Mucosa of rectum (tissue), 2 donors: ENCODE results near the gene INAFM1.

ENCODE experiments used
- H3K27ac ChIP-seq, 2 donors: one replicate each; pipeline ENCODE4 v1.7.0; 2013; ENCODE audit warnings: inconsistent platforms in 2 of 2, low read depth in 2 of 2, low read length in 2 of 2
- H3K27me3 ChIP-seq, 2 donors: one replicate each; pipeline ENCODE4 v1.7.0; 2013; ENCODE audit warnings: low read length in 2 of 2; ENCODE audit not compliant: control insufficient read depth in 2 of 2, insufficient read depth in 2 of 2
- H3K36me3 ChIP-seq, 2 donors: one replicate each; pipeline ENCODE4 v1.7.0; 2013; ENCODE audit warnings: low read length in 2 of 2; ENCODE audit not compliant: control insufficient read depth in 2 of 2, insufficient read depth in 2 of 2
- H3K4me1 ChIP-seq, 2 donors: one replicate each; pipeline ENCODE4 v1.7.0; 2013; ENCODE audit warnings: low read length in 2 of 2, mild to moderate bottlenecking in 1 of 2; ENCODE audit not compliant: control insufficient read depth in 2 of 2, insufficient read depth in 2 of 2
- H3K4me3 ChIP-seq, 2 donors: one replicate each; pipeline ENCODE4 v1.7.0; 2013; ENCODE audit warnings: low read length in 2 of 2
- H3K9ac ChIP-seq, 2 donors: one replicate each; pipeline ENCODE4 v1.7.0; 2013; ENCODE audit warnings: low read length in 2 of 2, low read depth in 1 of 2, mild to moderate bottlenecking in 1 of 2
- H3K9me3 ChIP-seq, 2 donors: one replicate each; pipeline ENCODE4 v1.7.0; 2013; ENCODE audit warnings: low read length in 2 of 2; ENCODE audit not compliant: control insufficient read depth in 2 of 2
- donor health status: healthy.
- donor health status: Normal muscosa, but diverticular disease.

The INAFM1 gene

GRCh38 chr19:47274071-47274890 is at the start of gene INAFM1:
Gene INAFM1, plus strand, starts transcription at chr19:47274885. Its CDS starts 35 bp downstream, at chr19:47274920.
- no peaks in the 10 kb centered on the region for H3K9me3 ChIP-seq
- peak within 1 kb of the TSS; percentile 90 to 94 for H3K9ac ChIP-seq
- no peaks in the 10 kb centered on the region for H3K27me3 ChIP-seq
- peaks cover 13 to 15% of the 10 kb centered on the region in 2 donors for H3K4me1 ChIP-seq
- peak within 1 kb of the TSS; percentile 88 to 90 for H3K4me3 ChIP-seq
- peak within 1 kb of the TSS; percentile 99 to 100 for H3K27ac ChIP-seq
- peaks cover 11 to 15% of the 10 kb centered on the region in 2 donors for H3K36me3 ChIP-seq

DNA sequence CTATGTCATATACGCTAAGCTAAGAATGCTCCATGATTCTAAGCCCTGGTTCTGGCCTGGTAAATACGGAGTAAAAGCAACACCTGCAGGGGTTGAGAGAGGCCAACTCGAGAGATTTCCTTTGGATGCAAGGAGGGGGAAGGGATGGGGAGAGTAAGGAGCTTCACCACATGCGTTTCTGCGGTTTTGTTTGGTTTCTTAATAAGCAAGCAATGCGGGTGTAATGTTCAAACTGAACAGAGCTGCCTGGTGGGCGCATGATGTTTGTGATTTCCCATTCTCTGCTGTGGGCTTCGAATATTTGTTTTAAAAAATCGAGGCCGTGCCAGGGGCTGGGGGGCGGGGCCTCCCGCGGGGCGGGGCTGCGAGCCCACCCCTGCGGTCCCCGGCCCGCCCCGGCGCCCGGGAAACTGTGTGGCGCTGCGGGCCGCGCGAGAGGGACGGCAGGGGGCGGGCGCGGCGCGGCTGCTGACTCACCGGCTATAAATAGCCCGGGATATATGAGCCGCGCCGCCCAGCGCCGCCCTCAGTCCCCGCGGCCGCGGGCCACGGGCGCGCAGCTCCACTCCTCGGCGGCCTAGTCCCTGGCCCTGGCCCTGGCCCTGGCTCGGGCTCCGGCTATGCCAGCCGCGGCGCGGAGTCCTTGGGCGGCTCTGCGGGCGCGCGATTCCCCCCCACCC is 48.8 kb upstream of the INAFM1 start:
- Histone ChIP-seq H3K27ac (peak overlapping the region; percentile 98 to 99), H3K4me1 (peaks cover 33 to 36% of the 10 kb centered on the region in 2 donors), H3K27me3 (no peaks in the 10 kb centered on the region), H3K9ac (peak overlapping the region; percentile 5 to 96), H3K9me3 (no peaks in the 10 kb centered on the region), H3K36me3 (peaks cover 7 to 8% of the 10 kb centered on the region in 2 donors), H3K4me3 (peak overlapping the region; percentile 67 to 80)

- H3K4me3 ChIP-seq, result peak overlapping the region; percentile 71 to 80
- H3K4me1 ChIP-seq, result peaks cover 39 to 41% of the 10 kb centered on the region in 2 donors
- peak overlapping the region; percentile 98 to 99 for H3K27ac ChIP-seq
- H3K9me3 ChIP-seq, result no peaks in the 10 kb centered on the region
- H3K36me3 ChIP-seq, result peaks cover 4 to 7% of the 10 kb centered on the region in 2 donors
- H3K27me3 ChIP-seq, result no peaks in the 10 kb centered on the region
- H3K9ac ChIP-seq, result peak overlapping the region; percentile 80 to 96
Observed at GRCh38 chr19:47226426-47227351, 48.0 kb upstream of the INAFM1 start.

GRCh38 chr19:47227352-47228167 is 47.1 kb upstream of the INAFM1 start:
- no peaks in the 10 kb centered on the region for H3K9me3 ChIP-seq

GRCh38 chr19:47228168-47228936 is 46.3 kb upstream of the INAFM1 start:
- Histone ChIP-seq H3K9me3 (no peaks in the 10 kb centered on the region), H3K27ac (peak overlapping the region; percentile 98 to 99), H3K9ac (peak overlapping the region; percentile 80 to 96), H3K4me3 (peak overlapping the region; percentile 80 to 85), H3K4me1 (peaks cover 47 to 50% of the 10 kb centered on the region in 2 donors), H3K27me3 (no peaks in the 10 kb centered on the region), H3K36me3 (peaks cover 0 to 2% of the 10 kb centered on the region in 2 donors)

More at GRCh38 chr19:47227352-47228167, 47.1 kb upstream of the INAFM1 start:
- H3K36me3 ChIP-seq, result peaks cover 0 to 2% of the 10 kb centered on the region in 2 donors
- H3K27me3 ChIP-seq, result no peaks in the 10 kb centered on the region
- H3K9ac ChIP-seq, result peak overlapping the region; percentile 68 to 96
- H3K27ac ChIP-seq, result peak overlapping the region; percentile 98 to 99
- peaks cover 46 to 48% of the 10 kb centered on the region in 2 donors for H3K4me1 ChIP-seq
- peak overlapping the region; percentile 71 to 80 for H3K4me3 ChIP-seq

- Histone ChIP-seq H3K4me1 (peaks cover 47 to 50% of the 10 kb centered on the region in 2 donors), H3K9ac (peak overlapping the region; percentile 80 to 96), H3K36me3 (no peaks in the 10 kb centered on the region), H3K9me3 (no peaks in the 10 kb centered on the region), H3K27me3 (no peaks in the 10 kb centered on the region), H3K4me3 (peak overlapping the region; percentile 71 to 85), H3K27ac (peak overlapping the region; percentile 98 to 99)
Observed at GRCh38 chr19:47228937-47229675, 45.6 kb upstream of the INAFM1 start.

DNA sequence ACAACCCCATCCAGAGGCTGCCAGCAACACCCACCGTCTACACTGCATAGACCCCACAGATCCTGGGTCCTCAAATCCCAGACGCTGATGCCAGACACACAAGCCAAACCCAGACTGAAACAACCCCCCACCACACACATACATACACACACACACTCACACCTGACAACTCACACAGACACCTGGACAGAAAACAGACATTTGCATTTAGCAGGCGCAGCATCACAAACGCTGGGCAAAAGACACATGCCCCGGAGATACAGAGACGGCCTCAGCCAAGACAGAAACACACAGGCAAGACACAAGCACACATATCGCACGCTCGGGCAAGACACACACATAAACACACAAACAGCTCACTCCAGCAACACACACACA is 45.0 kb upstream of the INAFM1 start:
- Histone ChIP-seq H3K9ac (peak overlapping the region; percentile 80 to 96), H3K9me3 (no peaks in the 10 kb centered on the region), H3K27ac (peak overlapping the region; percentile 89 to 99), H3K4me3 (peak overlapping the region; percentile 71 to 85), H3K36me3 (no peaks in the 10 kb centered on the region), H3K27me3 (no peaks in the 10 kb centered on the region), H3K4me1 (peaks cover 47 to 50% of the 10 kb centered on the region in 2 donors)

DNA sequence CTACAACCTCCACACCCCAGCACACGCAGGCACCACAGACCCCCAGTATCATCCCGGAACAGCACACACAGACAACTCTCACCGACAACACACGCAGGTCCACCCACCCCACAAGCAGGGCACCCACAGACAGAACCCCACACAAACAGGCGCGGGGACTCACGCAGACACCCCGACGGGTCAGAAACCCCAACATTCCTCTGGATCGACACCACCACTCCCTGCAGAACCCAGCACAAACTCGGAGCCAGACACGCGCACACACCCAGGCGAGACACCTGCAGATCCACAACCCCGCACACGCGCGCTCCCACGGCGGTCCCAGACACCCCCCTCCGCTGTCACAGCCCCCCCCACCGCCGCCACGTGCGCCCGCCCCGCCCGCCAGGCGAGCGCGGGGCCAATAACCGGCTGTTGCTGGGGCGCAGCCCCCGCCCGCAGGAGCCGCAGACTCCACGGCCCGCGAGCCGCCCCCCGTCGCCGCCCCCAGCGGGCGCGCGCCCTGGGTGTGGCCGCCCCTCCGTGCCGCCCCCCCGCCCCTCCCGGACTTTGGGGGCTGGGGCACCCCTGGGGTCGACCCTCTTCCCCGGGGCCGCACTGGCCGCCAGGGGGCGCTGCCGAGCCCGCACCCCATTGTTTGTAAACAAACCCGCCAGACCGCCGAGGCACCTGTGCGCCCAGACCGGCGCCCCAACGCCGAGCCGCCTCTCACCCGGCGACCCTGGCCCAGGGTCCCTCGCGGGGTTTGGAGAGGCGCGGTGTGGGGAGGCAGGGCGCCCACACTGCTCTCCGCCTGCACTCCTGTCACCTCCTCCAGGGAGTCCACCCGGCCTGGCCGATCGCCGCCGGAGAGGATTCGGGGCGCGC is 44.4 kb upstream of the INAFM1 start:
- Histone ChIP-seq H3K27ac (peak overlapping the region; percentile 89 to 99), H3K36me3 (no peaks in the 10 kb centered on the region), H3K27me3 (no peaks in the 10 kb centered on the region), H3K9ac (peak overlapping the region; percentile 80 to 96), H3K4me1 (peaks cover 47 to 50% of the 10 kb centered on the region in 2 donors), H3K4me3 (peak overlapping the region; percentile 71 to 85), H3K9me3 (no peaks in the 10 kb centered on the region)
